PC-9 (cell line): Measurements from ENCODE around the gene DUSP22. TPM values are rescaled to one million over a fixed set of nuclear protein-coding genes. Genes with fewer than 3 reads are reported as not detected.

ENCODE experiments used
- BruUV-seq: library from RNA; stranded (reverse); fragments of 400-500 nt; replicated peaks from 2 replicates; lab custom pipeline; 2021; lab: Mats Ljungman, UMichigan
- CTCF ChIA-PET: fragments of 300-600 bp; sonication (Branson Sonifier 250); formaldehyde crosslinking; loops from one replicate; lab custom pipeline; 2022; ENCODE audit warnings: antibody characterized with exemption; lab: Charles Lee
- POLR2A ChIA-PET: fragments of 300-600 bp; sonication (Branson Sonifier 250); formaldehyde crosslinking; loops from one replicate; lab custom pipeline; 2022; ENCODE audit warnings: antibody characterized with exemption; ENCODE audit not compliant: unreplicated experiment; lab: Charles Lee
- DNase-seq, 2 experiments: peaks; one replicate each; pipeline versions ENCODE4 v3.0.0 to v3.0.0-alpha.2; 2015 to 2022; ENCODE audit warnings: mixed read lengths in 1 of 2
- H2AFZ ChIP-seq: fragments of 200-600 bp; sonication (generic); 2 replicates; pipeline ENCODE4 v1.8.1; 2017; ENCODE audit warnings: antibody characterized with exemption
- H3F3A ChIP-seq: fragments of 200-600 bp; sonication (generic); 2 replicates; pipeline ENCODE4 v1.8.1; 2017; ENCODE audit warnings: antibody characterized with exemption, mild to moderate bottlenecking, low read depth; ENCODE audit not compliant: insufficient read depth
- H3K27ac ChIP-seq: fragments of 200-600 bp; sonication (generic); 2 replicates; pipeline ENCODE4 v1.6.1; 2016; ENCODE audit warnings: mixed run types
- H3K27me3 ChIP-seq: fragments of 200-600 bp; sonication (generic); 2 replicates; pipeline ENCODE4 v1.6.1; 2016; ENCODE audit warnings: low read depth, mixed run types; ENCODE audit not compliant: insufficient read depth
- H3K36me3 ChIP-seq: fragments of 200-600 bp; sonication (generic); 2 replicates; pipeline ENCODE4 v1.6.1; 2016; ENCODE audit warnings: low read depth, mixed run types
- H3K4me1 ChIP-seq: fragments of 200-600 bp; sonication (generic); replicated peaks from 2 replicates; pipeline ENCODE4 v1.6.1; 2016; ENCODE audit warnings: mixed run types; ENCODE audit not compliant: insufficient read depth
- H3K4me2 ChIP-seq: fragments of 200-600 bp; sonication (generic); 2 replicates; pipeline ENCODE4 v1.6.1; 2017; ENCODE audit warnings: mixed run types
- H3K4me3 ChIP-seq: fragments of 200-600 bp; sonication (generic); 2 replicates; pipeline ENCODE4 v1.6.1; 2016; ENCODE audit warnings: mixed run types
- H3K79me2 ChIP-seq: fragments of 200-600 bp; sonication (generic); 2 replicates; pipeline ENCODE4 v1.6.1; 2017; ENCODE audit warnings: low read depth, mixed run types
- H3K9me2 ChIP-seq: fragments of 200-600 bp; sonication (generic); 2 replicates; pipeline ENCODE4 v1.8.1; 2017; ENCODE audit warnings: mild to moderate bottlenecking; ENCODE audit not compliant: insufficient read depth
- H3K9me3 ChIP-seq: fragments of 200-600 bp; sonication (generic); 2 replicates; pipeline ENCODE4 v1.8.1; 2016; ENCODE audit warnings: low read depth; ENCODE audit not compliant: insufficient read depth
- H4K20me1 ChIP-seq: fragments of 200-600 bp; sonication (generic); 2 replicates; pipeline ENCODE4 v1.8.1; 2017; ENCODE audit not compliant: insufficient read depth
- EZH2 ChIP-seq: fragments of 200-600 bp; sonication (generic); IDR thresholded peaks from 2 replicates; pipeline ENCODE4 v1.8.0; 2017; ENCODE audit warnings: antibody characterized with exemption, low read depth
- intact Hi-C: fragments of 100-400 bp; cut with micrococcal nuclease; formaldehyde crosslinking; loops from one replicate; pipeline ENCODE4 v1.10.0; 2022; ENCODE audit not compliant: unreplicated experiment
- total RNA-seq: library from RNA; stranded (reverse); gene quantifications from 2 replicates; pipeline ENCODE4 v1.2.3, GENCODE V29; 2021
- TF ChIP-seq, protein P1 (sequence below): fragments of 200-600 bp; sonication (generic); conservative IDR thresholded peaks from 2 replicates; pipeline ENCODE4 v1.6.1; 2017; ENCODE audit warnings: mixed run types, antibody characterized with exemption, mild to moderate bottlenecking, moderate library complexity

Gene DUSP22
- total RNA-seq, 1 experiment from 2014 or later, result 25.5 TPM

DNA sequence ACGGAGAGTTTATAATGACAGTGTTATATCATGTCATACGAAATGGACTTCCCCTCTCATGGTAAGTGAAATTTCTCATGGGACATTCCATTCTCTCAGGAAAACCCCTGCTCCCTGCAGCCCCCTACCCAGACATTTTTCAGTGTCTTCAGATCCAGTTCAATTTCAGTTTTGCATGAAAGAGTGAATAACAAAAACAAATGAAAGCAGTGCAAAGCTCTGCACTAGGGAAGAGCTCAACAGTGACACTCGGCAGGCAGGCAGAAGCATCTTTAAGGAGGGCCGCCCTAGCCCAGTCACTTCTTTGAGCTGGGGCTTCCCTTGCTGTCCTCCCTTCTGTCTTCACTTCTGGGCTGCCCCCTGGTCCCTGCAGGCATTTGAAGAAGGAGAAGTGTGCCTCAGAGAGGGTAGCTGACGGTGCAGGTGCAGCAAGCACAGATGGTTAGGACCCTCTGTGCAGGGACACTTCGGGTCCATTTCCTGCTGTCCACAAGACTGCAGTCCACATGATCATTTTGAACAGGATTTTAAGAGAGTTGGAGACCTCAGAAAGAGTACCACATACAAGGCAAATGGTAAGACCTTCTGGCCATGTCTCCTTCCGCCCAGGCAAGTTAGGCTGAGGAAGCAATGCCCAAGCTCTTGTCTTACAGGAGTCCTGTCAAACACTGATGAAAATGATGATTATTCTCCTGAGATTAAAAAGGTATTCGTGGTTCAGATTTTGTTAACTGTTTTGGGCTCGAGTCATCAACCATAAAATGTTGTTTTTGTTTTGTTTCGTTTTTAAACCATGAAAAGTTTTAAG lies 5.4 kb upstream of the DUSP22 start:
- POLR2A ChIA-PET, result no interaction called here
- H2AFZ ChIP-seq, result no peak overlapping the region
- no peak overlapping the region for H3K4me3 ChIP-seq
- H3K9me2 ChIP-seq, result no peaks in the 10 kb centered on the region
- TF ChIP-seq EZH2, result no peak
- TF ChIP-seq, protein P1, sequence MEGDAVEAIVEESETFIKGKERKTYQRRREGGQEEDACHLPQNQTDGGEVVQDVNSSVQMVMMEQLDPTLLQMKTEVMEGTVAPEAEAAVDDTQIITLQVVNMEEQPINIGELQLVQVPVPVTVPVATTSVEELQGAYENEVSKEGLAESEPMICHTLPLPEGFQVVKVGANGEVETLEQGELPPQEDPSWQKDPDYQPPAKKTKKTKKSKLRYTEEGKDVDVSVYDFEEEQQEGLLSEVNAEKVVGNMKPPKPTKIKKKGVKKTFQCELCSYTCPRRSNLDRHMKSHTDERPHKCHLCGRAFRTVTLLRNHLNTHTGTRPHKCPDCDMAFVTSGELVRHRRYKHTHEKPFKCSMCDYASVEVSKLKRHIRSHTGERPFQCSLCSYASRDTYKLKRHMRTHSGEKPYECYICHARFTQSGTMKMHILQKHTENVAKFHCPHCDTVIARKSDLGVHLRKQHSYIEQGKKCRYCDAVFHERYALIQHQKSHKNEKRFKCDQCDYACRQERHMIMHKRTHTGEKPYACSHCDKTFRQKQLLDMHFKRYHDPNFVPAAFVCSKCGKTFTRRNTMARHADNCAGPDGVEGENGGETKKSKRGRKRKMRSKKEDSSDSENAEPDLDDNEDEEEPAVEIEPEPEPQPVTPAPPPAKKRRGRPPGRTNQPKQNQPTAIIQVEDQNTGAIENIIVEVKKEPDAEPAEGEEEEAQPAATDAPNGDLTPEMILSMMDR, result no peak
- H3K36me3 ChIP-seq, result no peaks in the 10 kb centered on the region
- no peaks in the 10 kb centered on the region for H3K79me2 ChIP-seq
- no TSS peak for BruUV-seq
- CTCF ChIA-PET, result no interaction called here
- H4K20me1 ChIP-seq, result 0 out of 2 replicates have a peak, but pooled peaks cover 4% of the 10 kb centered on the region
- H3K9me3 ChIP-seq, result no peaks in the 10 kb centered on the region
- no peak overlapping the region for H3K27ac ChIP-seq
- peaks cover 93% of the 10 kb centered on the region for H3K27me3 ChIP-seq
- DNase-seq, result no peak
- no peak overlapping the region for H3K4me2 ChIP-seq
- H3F3A ChIP-seq, result no peaks in the 10 kb centered on the region; the same call in 1 of the 2 replicates
- intact Hi-C loops, result no loop called here
- no peaks in the 10 kb centered on the region; the same call in 1 of the 2 replicates for H3K4me1 ChIP-seq

GRCh38 chr6:287489-287860 lies 4.8 kb upstream of the DUSP22 start:
- H3K4me1 ChIP-seq, result no peaks in the 10 kb centered on the region; the same call in 1 of the 2 replicates
- H2AFZ ChIP-seq, result no peak overlapping the region
- H3K9me3 ChIP-seq, result no peaks in the 10 kb centered on the region
- no peak for DNase-seq
- H3K4me3 ChIP-seq, result no peak overlapping the region
- ChIA-PET POLR2A (no interaction called here), CTCF (no interaction called here)
- H4K20me1 ChIP-seq, result 0 out of 2 replicates have a peak, but pooled peaks cover 4% of the 10 kb centered on the region
- no TSS peak for BruUV-seq
- no peaks in the 10 kb centered on the region for H3K36me3 ChIP-seq
- H3K27me3 ChIP-seq, result peaks cover 87% of the 10 kb centered on the region
- no peaks in the 10 kb centered on the region for H3K9me2 ChIP-seq
- TF ChIP-seq EZH2, result no peak
- TF ChIP-seq, protein P1, result no peak
- H3K79me2 ChIP-seq, result no peaks in the 10 kb centered on the region
- H3F3A ChIP-seq, result no peaks in the 10 kb centered on the region; the same call in 1 of the 2 replicates
- intact Hi-C loops, result no loop called here
- H3K4me2 ChIP-seq, result no peak overlapping the region
- no peak overlapping the region for H3K27ac ChIP-seq

- H3K4me2 ChIP-seq, result no peak overlapping the region
- H3K27me3 ChIP-seq, result peaks cover 77% of the 10 kb centered on the region
- no peak overlapping the region for H3K4me3 ChIP-seq
- intact Hi-C loops, result no loop called here
- no peaks in the 10 kb centered on the region for H3K9me2 ChIP-seq
- H4K20me1 ChIP-seq, result 0 out of 2 replicates have a peak, but pooled peaks cover 4% of the 10 kb centered on the region
- CTCF ChIA-PET, result no interaction called here
- DNase-seq, result no peak
- no peaks in the 10 kb centered on the region for H3K9me3 ChIP-seq
- POLR2A ChIA-PET, result no interaction called here
- H3K4me1 ChIP-seq, result no peaks in the 10 kb centered on the region; the same call in 1 of the 2 replicates
- H3K79me2 ChIP-seq, result no peaks in the 10 kb centered on the region
- no TSS peak for BruUV-seq
- no peak overlapping the region for H3K27ac ChIP-seq
- TF ChIP-seq EZH2, result no peak
- TF ChIP-seq, protein P1, result no peak
- H3F3A ChIP-seq, result no peaks in the 10 kb centered on the region; the same call in 1 of the 2 replicates
- no peaks in the 10 kb centered on the region for H3K36me3 ChIP-seq
- H2AFZ ChIP-seq, result no peak overlapping the region
Measured at GRCh38 chr6:288866-289265, 3.4 kb upstream of the DUSP22 start.
